Stimulated activated CD4-positive, alpha-beta T cell treated with anti-CD3 and anti-CD28 coated beads, Interleukin-15, amount 100 ng/mL, for 48 hours (primary cell): Measurements from ENCODE around the gene FGD6.
"Not testable (repeated sequence)": the region's sequence is repeated elsewhere in the genome, so short reads cannot be mapped to it uniquely, and the experiment has no call there.

Experiments
- DNase-seq, 2 donors: peaks; one replicate each; pipeline ENCODE4 v3.0.0-alpha.2; 2020; ENCODE audit warnings: low read depth in 2 of 2

The FGD6 gene

GRCh38 chr12:95205016-95205624 lies 12.1 kb downstream of the FGD6 start:
- DNase-seq: no peak

DNA sequence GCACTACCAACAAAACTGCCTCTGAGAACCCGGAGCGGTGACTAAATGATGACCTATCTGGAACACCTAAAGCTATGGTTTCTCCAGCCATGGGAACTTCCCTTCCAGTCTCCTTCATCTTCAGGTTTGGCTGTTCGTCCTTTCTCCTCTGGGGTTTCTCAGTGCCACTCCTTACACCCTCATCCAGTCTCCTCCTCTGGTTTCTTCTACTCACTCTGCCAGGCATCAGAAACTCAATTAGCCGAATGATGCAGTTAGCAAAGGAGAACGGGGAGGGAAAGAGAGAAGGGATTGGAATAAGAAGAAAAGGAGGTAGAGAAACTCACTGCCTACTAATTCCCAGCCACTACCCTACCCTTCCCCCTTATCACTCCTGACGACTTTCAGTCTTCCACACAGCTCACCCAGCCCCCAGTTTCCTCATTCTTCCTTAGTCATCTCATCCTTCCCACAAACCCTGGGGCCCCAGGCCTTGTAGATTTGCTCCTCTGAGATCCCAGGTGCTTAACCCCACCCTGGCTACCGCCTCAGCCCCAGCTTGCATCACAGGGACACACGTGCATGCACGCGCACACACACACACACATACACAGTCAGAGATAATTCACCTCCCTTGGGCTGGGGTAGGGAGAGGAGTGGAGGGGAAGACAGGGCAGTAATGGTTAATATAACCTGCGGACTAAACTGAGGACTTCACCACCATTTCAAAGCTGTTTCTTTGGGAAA lies 13.0 kb downstream of the FGD6 start:
- DNase-seq: no peak

- no peak for DNase-seq
Measured at GRCh38 chr12:95203487-95204030, 13.7 kb downstream of the FGD6 start.

- DNase-seq: no peak
Measured at GRCh38 chr12:95202691-95203486, 14.4 kb downstream of the FGD6 start.

DNA sequence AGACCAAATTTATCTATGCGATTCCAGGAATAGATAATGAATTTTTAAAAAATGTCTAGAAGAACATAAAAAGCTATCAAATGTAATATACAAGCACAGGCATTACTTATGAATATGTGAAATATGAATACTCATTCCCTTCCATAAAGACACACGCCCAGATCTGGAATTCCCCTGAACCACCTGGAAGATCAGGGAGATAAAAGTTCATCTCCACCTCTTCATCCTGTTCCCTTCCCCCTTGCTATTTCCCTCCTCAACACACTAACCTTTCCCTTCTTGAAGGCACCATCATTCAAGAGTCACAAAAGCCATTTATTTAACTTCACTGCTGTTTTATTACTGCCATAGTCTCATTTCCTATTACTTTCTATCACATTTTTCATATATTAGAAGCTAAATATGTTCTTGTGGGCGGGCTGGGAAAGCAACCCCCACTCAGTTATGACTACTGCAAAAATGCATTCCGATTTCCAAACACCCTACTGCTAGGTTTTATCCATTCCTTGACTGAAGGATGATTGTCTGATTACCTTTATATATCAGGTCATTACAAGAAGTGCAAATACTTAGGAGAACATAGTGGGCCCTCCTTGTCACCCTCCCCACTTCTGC lies 16.1 kb downstream of the FGD6 start:
- no peak for DNase-seq

GRCh38 chr12:95200128-95200894 lies 17.0 kb downstream of the FGD6 start:
- DNase-seq: no peak

GRCh38 chr12:95198914-95199313 lies 18.4 kb downstream of the FGD6 start:
- DNase-seq: no peak

GRCh38 chr12:95197636-95198035 lies 19.6 kb downstream of the FGD6 start:
- DNase-seq: no peak

DNA sequence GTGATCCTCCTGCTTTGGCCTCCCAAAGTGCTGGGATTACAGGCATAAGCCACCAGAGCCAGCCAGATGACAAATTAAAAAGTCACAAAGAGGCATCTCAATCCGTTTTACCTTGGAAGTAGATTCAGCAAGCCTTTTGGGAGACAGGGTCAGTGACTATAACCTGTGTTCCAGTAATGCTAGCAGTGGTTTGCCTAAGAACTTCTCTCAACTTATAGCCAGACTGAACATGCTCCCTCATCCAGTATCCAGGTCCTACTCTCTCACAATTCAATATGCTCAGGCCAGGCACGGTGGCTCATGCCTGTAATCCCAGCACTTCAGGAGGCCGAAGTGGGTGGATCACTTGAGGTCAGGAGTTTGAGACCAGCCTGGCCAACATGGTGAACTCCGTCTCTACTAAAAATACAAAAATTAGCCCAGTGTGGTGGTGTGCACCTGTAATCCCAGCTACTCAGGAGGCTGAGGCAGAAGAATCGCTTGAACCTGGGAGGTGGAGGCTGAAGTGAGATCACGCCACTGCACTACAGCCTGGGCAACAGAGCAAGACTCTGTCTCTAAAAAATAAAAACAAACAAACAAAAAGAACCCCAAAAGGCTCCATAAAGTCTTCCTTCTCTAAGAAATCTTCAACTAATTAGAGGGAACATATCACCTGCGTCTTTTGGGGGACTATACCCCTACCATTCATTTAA lies 20.2 kb downstream of the FGD6 start:
- not testable (repeated sequence) for DNase-seq

GRCh38 chr12:95195122-95195521 lies 22.1 kb downstream of the FGD6 start:
- DNase-seq: no peak

DNA sequence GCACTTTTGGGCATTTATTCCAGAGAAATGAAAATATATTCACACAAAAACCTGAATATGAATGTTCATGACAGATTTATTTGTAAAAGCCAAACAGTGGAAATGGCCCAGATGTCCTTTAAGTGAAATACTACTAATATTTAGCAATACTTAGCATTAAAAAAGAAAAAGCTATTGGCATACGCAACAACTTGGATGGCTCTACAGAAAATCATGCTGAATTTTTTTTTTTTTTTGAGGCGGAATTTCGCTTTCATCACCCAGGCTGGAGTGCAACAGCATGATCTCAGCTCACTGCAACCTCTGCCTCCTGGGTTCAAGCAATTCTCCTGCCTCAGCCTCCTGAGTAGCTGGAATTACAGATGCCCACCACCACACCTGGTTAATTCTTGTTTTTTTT lies 24.1 kb downstream of the FGD6 start:
- no peak for DNase-seq

DNA sequence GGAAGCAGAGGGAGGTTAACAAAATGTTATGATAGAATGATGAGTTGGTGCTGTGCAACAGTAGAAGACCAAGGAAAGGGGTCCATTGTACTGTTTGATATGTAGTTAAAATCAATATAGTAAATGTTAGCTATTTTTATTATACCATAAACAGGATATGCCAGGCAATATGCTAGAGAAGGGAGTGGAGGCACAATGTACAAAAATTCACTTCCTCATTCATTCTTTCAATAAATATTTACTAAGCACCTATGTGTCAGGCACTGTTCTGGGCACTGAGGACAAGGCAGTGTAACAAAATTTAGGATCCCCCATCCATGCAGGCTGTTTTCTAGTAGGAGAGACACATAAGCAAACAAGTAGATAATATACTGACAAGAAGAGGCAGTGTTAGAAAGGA lies 25.0 kb downstream of the FGD6 start:
- DNase-seq: no peak

DNA sequence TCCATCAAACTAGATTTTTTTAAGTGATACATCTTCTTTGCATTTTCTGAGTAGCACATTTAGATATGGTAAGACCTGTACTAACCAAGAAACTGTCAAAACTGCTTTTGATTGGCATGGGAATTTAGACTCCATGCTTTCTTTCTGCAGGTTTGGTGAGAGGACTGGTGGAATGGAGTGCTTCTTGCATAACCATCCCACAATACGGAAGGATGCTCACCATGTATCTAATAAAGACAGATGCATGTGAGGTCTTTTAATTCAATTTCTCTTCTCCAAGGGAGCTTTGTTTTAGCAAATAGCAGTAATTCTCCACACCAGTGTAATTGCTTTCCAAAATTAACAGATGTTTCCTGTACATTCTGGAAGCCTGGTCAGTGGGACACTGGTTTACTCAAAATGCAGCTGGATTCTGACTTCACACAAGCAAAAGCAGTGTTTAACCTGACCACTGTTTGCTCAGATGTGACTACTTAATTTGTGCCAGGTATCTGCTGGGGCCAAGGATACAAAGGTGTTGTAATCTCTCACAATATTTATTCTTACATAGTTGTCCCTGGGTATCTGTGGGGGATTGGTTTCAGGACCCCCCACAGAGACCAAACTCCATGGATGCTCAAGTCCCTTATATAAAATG lies 26.1 kb downstream of the FGD6 start:
- no peak for DNase-seq

DNA sequence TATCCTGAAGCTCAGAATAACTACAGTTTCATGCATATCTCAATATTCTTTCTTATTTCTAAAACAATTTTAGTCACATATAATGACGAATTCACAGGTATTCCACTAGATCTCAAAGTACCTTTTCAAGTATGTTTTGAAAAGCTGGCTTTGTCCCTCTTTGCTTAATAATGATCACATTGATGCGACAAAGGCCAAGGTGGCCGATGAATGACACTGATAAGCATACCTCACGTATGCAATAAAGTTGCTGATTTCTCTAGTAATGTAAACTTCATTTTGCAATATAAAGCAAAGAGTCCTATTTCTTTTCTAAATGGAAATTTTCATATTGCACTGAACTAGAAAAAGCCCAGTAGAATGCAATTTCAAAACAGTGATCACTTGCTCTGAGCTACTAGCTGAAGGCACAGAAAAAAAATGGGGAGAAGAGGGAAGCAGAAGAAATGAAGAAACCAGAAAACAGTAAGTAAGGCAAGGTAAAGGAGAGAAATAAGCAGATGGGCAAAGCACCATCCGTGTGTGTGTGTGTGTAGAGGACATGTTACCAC lies 29.3 kb downstream of the FGD6 start:
- no peak for DNase-seq

DNA sequence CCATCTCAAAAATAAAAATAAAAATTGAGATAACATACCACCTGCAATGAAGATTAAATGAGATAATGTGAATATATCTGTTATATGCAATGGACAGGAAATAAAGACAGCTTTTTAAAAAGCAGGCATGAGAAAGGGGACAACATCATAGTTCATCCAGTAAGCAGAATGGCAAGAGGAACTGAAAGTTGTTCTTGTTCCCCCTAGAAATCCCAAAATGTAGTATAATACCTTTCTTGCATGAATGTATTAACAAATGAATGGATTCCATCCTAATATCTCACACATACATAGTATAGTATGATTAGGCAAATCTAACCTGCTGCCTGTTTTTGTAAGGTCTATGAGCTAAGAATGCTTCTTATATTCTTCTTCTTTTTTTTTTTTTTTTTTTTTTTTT lies 31.4 kb downstream of the FGD6 start:
- DNase-seq: no peak

DNA sequence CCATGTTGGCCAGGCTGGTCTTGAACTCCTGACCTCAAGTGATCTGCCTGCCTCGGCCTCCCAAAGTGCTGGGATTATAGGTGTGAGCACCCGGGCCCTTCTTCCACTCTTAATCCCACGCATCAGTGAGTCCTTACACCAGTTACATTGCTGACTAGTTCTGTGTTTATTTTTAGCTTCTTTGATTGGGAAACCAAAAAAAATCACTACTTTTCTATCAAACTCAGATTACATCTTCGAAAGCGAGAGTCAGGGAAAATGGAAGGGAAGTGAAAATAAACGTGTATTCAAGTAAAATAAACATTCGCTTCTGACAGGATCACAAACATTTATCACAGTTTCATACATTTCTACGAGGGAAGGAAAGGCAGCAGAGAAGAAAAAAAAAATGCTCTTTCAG lies 32.2 kb downstream of the FGD6 start:
- DNase-seq: no peak

DNA sequence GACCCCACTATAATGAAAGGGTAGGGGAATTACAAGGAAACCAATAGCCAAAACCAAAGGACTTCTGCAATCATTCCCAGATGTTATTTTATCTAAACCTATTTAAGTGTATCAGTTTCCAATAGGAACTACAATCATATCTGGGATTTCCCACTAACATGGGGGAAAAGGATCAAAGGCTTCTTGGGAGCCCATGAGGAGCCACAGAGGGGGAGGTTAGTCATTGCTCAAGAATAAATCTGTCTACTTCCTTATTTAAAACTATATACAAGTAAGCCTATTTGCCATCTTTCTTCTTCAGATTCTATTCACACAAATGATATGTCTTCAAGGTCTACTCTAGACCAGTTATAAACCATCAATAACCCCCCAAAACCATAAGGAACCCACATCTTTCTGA lies 33.1 kb downstream of the FGD6 start:
- no peak for DNase-seq

- peak; percentile 12 to 13 for DNase-seq
Measured at GRCh38 chr12:95182868-95183415, 34.3 kb downstream of the FGD6 start.

GRCh38 chr12:95181103-95181502 lies 36.2 kb downstream of the FGD6 start:
- no peak for DNase-seq

DNA sequence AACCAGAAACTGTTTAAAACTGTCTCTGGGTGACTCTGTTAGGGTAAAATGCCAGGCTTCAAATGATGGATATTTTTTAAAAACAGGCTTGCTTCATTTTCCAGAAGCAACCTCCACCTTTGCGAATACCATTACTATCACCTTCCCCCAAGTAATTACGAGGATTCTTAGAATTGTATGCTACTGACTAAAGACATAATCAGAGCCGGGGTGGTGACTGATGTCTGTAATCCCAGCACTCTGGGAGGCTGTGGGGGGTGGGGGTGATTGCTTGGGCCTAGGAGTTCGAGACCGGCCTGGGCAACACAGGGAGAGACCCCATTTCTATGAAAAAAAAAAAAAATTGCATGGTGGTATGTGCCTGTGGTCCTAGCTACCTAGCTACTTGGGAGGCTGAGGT lies 38.3 kb downstream of the FGD6 start:
- DNase-seq: no peak
